SH-SY5Y (cell line): ENCODE results near the gene CXCR5.

ENCODE experiments used
- GATA2 ChIP-seq: IDR thresholded peaks from 2 replicates; pipeline ENCODE4 v1.6.1; 2011; ENCODE audit warnings: mild to moderate bottlenecking, low read depth, low read length
- GATA3 ChIP-seq: IDR thresholded peaks from 2 replicates; pipeline ENCODE4 v1.6.1; 2011; ENCODE audit warnings: low read depth, mild to moderate bottlenecking, low read length, moderate library complexity

DNA sequence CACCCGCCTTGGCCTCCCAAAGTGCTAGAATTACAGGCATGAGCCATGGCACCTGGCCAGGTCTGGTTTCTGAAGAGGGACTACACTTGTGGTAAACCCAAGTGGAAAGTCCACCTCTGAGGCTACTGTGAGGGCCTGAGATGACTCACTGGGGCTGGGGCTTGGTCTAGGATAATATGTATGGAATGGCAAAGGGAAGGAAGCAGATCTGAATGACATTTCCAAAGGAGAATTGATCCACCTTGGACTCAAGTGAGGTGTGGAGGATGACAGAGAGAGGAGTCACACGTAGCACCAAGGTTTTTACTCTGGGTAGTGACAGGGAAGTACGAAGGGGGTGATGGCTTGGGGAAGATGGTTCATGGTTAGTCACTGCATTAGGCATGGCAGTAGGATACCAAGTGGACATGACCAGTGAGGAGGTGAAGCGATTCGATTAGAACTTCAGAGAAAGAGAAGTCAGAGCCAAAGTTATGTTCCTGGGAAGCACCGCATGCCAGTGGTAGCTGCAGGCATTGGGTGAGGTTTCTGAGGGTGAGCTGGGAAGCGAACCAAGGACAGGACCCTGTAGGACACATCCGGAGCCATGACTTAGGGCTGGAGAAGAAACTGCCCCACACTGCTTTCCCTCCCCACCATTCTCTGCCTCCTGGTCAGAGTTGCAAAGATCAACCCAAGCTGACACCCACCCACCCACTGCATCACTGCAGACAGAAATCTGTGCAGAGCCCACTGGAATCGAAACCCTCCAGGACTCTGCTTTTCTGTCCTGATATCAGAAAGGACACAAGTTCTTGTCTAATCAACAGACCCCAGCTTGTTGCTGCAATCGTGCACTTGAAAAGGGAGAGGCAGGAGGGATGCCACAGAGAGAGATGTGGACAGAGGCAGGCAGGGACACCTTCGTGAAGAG, 55.1 kb downstream of the CXCR5 start:
- TF ChIP-seq GATA2 (no peak), GATA3 (no peak)
